GM19324 (cell line): ENCODE data around the gene B9D1.

Source experiments
- ATAC-seq: cut with Tn5 transposase; IDR thresholded peaks from one replicate; pipeline ENCODE4 v1.9.1; 2021; ENCODE audit warnings: mild to moderate bottlenecking, moderate library complexity; ENCODE audit not compliant: unreplicated experiment, low FRiP score

B9D1 gene

DNA sequence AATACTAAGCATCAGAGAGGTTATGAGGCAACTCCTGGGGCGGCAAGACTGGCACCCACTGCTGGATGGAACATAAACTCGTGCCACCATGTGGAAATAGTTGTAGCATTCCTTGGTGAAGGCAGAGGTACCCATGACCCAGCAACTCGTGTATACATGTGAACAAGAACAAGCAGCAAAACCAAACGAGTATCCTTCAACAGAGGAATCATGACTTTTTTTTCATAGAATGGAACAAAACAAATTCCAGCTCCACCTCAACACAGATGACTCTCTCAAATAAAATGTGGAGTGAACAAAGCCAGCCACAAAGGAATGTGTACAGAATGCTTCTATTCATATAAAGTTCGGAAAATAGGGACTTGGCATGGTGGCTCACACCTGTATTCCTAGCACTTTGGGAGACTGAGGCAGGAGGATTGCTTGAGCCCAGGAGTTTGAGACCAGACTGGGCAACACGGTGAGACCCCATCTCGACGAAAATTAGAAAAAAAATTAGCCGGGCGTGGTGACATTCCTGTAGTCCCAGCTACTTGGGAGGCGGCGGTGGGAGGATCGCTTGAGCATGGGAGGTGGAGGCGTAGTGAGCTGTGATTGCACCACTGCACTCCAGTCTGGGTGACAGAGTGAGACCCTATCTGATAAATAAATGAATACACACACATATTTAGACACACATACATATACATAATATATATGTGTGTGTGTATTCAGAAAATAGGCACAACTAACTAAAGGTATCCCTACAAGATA lies 35.3 kb downstream of the B9D1 start:
- no peak for ATAC-seq

DNA sequence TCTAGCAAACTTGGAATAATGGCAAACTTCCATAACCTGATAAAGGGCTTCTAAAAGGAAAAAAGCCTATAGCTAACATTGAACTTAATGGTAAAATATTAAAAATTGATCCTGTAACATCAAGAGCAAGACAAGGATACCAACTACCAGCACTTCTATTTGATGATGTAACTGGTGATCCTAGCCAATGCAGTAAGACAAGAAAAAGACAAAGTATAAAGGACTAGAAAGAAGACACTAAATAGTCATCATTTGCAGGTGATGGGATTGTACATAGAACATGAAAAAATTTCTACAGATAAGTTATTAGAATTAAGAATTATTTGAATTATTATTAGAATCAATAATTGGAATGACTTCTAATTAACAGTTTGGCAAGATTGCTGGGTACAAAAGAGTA lies 37.0 kb downstream of the B9D1 start:
- ATAC-seq, result no peak

DNA sequence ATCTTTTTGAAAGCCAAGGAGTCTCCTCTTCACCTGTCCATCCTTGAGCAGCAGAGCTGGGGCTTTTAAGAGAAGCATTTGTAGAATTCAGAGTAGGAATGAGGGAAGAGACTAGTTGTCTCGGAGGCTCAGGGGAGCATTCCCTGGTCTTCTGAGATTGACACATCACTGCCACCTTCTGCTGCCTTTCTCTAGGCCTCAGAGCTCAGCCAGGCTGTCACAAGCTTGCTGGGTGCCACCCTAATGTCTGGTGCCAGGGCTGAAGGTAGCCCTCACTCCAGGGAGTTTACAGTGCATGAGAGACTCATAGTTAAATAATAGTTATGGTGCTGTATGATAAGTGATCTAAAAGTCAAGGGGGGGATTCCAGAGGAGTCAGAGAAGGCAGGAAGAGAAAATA lies 39.7 kb downstream of the B9D1 start:
- no peak for ATAC-seq

- no peak for ATAC-seq
Measured at GRCh38 chr17:19322129-19322505, 40.4 kb downstream of the B9D1 start.

GRCh38 chr17:19321481-19322128 lies 40.9 kb downstream of the B9D1 start:
- ATAC-seq, result no peak

DNA sequence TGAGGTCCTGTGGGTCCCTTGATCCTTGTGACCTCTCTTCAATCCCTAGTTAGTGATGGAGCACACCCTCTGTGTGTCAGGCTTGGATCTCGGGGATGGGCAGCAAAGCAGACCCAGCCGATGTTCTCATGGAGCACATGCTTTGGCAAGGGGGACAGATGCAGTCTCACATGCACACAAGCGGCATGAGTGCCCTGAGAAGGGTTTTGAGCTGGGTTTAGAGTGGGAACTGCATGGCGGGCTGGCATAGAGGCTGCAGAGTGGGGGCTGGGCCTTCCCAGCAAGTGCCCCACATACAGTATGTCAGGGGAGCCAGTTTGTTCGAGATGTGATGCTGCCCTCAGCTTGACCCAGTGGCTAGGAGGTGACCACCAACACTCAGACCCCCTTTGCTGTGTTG lies 41.6 kb downstream of the B9D1 start:
- ATAC-seq, result no peak

DNA sequence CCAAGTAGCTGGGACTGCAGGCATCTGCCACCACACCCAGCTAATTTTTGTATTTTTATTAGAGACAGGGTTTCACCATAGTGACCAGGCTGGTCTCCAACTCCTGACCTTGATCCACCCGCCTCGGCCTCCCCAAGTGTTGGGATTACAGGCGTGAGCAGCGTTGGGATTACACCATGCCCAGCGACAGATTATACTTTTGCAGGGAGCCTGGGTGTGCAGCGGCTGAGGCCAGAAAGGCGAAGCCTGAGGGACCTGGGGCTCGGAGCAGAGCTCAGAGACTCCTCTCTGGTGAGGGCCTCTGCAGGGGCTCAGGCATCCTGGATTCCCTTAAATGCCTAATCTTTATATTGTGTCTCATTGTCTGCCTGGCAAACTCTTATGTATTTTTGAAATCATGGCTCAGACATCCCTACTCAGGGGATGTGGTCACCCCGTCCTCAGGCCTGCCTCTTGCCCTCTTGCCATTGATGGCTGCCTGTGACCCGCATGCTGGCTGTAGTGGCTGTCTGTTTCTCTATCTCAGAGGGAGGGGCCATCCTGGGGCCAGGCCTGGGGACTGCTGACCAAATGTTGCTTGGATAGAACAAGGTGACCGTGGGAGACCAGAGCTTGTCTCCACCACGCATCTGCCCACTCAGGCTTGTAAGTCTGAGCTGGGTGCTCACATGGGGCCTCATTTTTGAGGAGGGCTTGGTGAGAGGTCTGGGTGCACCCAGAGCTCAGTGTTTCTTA lies 42.6 kb downstream of the B9D1 start:
- ATAC-seq, result no peak

GRCh38 chr17:19318611-19319010 lies 43.9 kb downstream of the B9D1 start:
- no peak for ATAC-seq

DNA sequence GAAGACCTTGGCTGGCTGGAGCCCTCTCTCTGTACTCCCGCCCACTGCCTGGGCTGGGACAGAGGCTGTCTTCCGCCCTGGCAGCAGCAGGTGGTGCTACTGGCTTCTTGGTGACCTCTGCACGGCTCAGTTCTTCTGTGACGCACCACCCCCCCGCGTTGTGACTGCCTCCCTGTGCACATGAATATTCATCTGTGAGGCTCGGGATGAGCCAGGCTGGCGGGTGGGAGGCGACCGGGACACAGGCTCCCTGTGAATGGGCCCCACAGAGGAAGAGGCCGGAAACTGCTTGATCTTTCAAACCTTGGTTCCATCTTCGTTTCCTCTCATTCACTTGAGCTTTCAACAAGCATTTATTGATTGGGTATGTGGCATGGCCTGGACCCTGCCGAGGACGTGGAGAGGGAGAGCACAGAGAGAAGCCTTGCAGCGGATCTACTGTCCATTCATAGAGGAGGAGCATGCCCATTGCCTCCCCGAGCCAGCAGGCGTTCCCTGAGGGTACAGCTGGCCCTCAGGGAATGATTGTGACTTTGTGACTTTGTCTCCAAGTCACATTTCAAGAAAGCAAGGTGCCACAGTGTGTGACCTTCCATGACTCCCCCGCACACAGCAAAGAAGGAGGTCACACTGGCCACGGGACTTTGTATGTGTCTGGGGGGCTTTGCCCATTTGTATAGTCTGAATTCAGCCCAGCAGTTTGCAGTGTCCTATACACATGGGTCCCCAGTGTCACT lies 45.0 kb downstream of the B9D1 start:
- ATAC-seq, result no peak

- ATAC-seq, result no peak
Measured at GRCh38 chr17:19316761-19317358, 45.7 kb downstream of the B9D1 start.

DNA sequence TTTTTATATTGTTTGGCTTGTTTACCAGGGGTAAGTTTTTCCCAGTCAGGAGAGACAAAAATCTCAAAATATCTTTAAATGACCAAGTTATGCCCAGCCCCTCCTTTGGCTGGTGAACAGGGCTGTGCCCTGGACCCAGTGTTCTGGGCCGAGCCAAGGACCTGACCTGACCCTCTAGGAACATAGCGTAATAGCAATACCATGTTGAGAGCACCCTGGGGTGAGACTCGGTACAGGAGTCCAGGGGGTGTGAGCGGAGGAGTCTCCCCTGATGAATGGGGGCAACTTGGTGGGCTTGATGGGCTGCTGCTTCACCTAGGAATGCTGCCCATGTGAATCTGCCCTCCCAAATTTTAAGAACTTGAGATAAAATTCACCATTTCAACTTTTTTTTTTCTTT lies 47.4 kb downstream of the B9D1 start:
- ATAC-seq, result no peak

DNA sequence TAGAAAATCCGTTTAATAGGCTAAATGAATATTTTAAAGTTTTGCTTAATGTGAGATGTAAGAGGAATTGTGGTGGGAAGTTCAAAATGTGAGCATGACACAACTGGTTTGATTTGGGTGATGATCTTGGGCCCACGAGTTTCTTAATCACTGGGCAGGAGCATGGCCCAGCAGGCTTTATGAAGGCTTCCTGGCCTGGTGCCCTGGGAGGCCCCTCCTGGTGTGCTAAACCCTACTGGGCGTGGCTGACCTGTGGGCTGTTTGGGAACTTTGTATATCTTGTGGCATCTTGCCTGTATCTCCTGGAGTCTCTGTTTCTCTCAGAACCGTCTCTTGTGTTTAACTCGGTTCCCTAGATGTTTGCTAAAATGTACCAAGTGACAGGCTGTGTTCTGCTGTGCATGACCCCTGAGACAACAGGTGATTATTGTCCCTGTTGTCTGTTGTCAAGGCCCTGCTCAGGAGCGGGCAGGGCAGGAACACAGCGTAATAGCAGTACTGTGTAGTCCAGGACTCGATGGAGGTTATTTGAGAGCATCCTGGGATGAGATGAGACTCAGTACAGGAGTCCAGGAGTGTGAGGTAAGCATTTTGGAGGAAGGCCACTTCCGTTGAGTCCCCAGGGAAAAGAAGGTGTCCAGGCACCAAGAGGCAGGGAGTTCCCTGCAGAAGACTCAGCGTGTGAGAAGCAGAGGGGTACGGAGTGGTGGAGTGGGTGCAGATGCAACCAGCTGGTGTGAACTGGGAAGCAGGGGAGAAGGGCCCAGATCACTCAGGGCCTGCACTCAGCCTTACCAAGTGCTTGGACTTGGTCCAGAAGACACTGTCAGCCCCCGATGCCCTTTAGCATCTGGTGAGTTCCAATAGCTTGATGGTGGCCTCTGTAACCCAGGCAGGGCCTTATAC lies 48.5 kb downstream of the B9D1 start:
- ATAC-seq, result no peak

DNA sequence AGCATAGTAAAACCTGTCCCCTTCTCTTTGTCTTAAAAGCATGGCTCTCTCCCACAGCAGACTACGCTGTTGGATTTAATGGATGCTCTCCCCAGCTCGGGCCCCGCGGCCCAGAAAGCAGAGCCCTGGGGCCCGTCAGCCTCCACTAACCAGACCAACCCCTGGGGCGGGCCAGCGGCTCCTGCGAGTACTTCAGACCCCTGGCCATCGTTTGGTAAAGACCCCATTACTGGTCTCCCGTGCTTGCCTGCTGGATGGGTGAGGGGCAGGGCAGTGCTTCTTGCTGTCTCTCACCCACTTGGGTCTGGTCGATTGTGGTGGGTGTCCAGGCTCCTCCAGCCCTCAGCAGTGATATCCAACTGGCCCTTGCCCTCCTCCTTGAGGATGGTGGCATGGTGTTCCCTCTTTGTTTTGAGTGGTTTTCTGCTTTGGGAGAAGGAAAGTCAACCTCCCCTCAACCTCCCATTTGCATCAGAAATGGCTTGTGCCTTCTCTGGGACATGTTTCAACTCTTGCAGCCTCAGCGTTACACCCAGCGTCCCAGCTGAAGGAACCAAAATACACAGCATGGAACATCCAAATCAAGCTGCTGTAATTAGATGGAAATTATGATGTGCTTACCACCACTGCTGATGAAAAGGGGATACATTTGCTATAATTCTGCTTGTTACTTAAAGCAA lies 49.3 kb downstream of the B9D1 start:
- no peak for ATAC-seq

GRCh38 chr17:19312406-19312805 lies 50.1 kb downstream of the B9D1 start:
- ATAC-seq, result no peak

- no peak for ATAC-seq
Measured at GRCh38 chr17:19311421-19312215, 50.9 kb downstream of the B9D1 start.

DNA sequence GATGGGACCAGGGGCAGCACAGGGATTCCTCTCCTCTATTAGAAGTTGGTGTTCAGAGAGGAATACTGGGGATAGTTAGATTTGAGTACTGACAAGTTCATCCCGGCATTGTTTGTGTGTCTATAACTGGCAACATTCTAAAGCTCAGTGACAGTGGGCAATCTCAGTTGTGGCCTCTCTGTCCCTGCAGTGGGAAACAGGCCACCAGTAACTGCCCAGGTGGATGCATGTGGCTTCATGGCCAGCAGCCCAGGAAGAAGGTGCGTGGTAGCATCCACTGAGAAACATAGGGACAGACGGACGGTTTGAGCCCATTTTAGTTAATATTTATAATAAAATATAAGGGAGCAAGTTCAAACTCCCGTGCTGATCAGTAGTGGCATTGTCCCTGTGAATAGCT lies 51.5 kb downstream of the B9D1 start:
- ATAC-seq, result no peak

DNA sequence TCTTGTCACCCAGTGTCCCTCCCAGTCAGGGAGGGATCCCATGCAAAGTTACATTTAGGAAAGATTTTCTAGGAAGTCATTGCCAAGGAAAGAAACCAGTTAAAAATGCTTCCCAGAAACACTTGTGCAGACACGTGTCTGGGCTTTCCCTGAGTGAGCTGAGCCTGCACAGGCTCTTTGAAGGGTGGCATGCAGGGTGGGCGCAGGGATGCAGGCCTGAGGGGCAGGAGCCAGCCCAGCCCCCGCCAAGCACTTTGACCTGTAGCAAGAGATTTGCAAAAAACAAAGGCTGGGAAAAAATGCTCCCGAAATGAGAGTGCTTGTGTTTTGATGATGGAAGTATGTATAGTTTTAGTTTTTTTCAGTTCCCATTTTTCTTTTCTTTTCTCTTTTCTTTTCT lies 52.4 kb downstream of the B9D1 start:
- no peak for ATAC-seq

GRCh38 chr17:19309701-19310100 lies 52.8 kb downstream of the B9D1 start:
- ATAC-seq, result no peak
